Stimulated activated CD4-positive, alpha-beta T cell treated with anti-CD3 and anti-CD28 coated beads, TNF-alpha, amount 100 ng/mL, for 48 hours (primary cell): ENCODE results near the gene CRELD1.
"Not testable (repeated sequence)": the region's sequence is repeated elsewhere in the genome, so short reads cannot be mapped to it uniquely, and the experiment has no call there.

Experiments
- DNase-seq, 3 donors: peaks; one replicate each; pipeline ENCODE4 v3.0.0-alpha.2; 2020; ENCODE audit warnings: low read depth in 3 of 3

CRELD1 gene

DNA sequence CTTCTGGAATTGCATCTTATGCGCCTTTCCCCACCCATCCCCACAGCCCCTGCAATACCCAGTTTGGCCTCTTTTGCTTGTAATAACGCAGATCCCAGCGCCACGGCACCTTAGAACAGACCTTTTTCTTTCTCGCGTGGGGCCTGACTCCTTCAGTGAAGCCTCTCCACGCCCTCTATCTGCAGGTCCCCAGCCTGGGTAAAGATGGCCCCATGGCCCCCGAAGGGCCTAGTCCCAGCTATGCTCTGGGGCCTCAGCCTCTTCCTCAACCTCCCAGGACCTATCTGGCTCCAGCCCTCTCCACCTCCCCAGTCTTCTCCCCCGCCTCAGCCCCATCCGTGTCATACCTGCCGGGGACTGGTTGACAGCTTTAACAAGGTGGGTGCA is 594 bp downstream of the CRELD1 start:
- DNase-seq: no peak

DNA sequence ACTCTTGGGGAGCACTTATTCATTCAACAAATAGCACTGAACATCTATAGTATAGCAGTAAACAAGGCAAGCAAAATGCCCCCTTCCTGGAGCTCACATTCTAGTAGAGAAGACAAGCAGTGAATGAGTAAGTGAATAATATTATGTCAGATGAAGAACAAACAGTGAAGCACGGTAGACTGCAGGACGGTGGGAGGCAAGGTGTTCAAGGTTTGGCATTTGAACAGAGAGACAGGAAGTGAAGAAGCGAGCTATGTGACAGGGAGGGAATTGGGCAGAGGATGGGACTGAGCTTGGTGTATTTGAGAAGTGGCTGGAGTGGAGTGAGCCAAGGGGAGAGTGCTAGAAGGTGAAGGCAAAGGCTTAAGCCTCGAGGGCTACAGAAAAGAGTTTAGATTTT is 1.4 kb downstream of the CRELD1 start:
- no peak for DNase-seq

DNA sequence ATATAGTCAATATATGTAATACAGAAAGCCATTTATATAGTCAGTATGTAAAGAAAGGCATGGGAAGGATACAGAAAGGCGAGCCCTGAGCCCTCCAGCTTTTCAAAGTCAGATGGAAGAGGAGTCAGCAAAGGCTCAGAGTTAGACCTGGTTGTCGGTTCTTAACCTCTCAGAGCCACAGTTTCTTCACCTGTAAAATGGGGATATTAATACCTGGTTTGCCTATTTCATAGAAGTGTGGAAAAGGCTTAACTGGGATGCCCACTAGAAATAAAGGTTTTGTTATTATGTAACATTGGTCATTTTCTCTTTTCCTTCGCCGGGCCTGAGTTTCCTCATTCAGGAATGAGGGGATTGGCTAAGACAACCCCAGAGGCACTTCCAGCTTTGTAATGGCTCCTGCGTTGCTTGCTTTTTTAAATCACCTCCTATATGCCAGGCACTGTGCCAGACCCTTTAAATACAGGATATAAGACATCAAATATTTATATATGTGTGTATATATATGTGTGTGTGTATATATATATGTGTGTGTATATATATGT is 2.4 kb downstream of the CRELD1 start:
- no peak for DNase-seq

DNA sequence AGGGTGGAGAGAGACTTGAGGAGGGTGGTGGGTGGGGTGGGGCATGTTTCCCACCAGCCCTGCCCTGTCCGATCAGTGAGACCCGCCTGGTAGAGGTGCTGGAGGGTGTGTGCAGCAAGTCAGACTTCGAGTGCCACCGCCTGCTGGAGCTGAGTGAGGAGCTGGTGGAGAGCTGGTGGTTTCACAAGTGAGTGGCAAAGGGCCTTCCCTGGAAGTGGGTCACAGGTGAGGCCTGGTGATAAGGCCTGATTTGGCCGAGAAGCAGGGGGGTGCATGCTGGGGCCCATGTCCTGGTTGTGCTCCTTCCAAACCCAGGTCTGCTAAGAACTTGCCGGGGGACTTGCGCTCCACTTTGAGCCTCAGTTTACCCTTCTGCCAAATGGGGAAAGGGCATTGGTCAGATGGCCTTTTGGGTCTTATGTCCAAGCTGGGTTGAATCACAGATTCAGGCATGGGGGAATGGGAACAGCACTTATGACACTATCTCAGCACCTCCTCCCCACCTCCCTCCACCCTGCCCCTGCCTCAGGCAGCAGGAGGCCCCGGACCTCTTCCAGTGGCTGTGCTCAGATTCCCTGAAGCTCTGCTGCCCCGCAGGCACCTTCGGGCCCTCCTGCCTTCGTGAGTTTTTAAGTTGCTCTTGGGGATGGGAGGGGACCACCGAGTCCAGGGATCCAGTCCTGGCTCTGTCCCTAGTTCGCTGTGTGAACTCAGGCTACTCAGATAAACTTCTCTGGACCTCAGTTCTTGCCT is 4.0 kb downstream of the CRELD1 start:
- DNase-seq: no peak

DNA sequence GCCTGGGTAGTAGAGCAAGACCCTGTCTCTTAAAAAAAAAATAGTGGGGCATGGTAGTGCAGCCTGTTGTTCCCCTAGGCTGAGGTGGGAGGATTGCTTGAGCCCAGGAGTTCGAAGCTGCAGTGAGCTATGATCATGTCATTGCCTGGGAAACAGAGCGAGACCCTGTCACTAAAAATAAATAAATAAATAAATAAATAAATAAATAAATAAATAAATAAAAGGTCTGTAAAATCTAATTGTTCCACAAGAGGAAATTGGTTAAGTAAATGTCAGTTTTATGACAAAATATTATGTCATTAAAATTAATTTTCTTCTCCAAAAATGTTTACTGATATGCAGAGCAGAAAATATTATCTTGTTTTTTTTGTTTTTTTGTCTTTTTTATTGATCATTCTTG is 5.3 kb downstream of the CRELD1 start:
- no peak for DNase-seq

DNA sequence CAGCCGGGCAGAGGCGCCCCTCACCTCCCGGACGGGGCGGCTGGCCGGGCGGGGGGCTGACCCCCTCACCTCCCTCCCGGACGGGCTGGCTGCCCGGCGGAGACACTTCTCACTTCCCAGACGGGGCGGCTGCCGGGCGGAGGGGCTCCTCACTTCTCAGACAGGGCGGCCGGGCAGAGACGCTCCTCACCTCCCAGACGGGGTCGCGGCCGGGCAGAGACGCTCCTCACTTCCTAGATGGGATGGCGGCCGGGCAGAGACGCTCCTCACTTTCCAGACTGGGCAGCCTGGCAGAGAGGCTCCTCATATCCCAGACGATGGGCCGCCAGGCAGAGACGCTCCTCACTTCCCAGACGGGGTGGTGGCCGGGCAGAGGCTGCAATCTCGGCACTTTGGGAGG is 6.3 kb downstream of the CRELD1 start:
- not testable (repeated sequence) for DNase-seq

DNA sequence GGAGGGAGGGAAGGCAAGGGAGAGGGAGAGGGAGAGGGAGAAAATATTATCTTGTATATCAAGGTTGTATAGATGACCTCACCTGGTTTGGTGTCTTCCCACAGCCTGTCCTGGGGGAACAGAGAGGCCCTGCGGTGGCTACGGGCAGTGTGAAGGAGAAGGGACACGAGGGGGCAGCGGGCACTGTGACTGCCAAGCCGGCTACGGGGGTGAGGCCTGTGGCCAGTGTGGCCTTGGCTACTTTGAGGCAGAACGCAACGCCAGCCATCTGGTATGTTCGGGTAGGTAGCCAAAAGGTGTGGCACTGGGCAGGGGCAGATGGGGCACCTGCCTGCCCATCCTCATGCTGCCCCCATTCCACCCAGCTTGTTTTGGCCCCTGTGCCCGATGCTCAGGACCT is 7.1 kb downstream of the CRELD1 start:
- no peak for DNase-seq

DNA sequence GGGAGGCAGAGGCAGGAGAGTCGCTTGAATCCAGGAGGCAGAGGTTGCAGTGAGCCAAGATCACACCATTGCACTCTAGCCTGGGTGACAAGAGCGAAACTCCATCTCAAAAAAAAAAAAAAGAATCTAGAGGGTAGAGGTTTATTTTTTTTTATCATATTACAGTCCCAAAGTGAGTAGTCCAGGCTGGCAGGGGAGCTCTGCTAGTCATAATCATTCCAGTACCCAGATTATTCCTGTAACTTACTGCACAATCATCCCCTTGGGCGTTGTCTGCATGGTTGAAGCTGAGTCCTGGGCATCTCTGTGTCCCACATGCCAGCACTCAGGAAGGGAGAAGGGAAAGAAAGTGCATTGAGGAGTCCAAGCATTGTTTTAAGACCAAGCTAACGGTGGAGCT is 8.5 kb downstream of the CRELD1 start:
- DNase-seq: no peak

DNA sequence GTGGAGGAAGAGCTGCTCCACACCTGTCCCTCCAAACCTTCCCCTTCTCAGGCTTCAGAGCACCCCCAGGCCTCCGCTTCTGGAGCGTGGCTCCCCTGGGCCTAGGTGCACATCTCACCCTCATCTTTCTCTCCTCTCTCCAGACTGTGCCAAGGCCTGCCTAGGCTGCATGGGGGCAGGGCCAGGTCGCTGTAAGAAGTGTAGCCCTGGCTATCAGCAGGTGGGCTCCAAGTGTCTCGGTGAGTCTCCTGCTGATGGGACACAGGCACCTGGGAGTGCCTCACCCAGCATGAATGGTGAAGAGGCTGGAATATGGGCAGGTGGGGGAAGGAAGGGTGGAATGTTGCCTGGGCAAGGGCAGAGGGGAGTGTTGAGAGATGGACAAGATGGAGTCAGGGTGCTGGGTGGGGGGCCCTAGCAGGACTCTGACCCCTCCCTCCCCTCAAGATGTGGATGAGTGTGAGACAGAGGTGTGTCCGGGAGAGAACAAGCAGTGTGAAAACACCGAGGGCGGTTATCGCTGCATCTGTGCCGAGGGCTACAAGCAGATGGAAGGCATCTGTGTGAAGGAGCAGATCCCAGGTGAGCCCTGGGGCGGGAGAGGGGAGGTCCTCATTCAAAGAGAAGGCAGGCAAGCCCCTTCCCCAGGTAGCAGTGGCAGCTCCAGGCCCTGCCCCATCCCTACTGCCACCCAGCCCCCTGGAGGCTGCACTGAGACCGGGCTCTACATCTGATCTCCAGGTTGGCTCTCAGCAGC is 9.5 kb downstream of the CRELD1 start:
- DNase-seq: no peak

DNA sequence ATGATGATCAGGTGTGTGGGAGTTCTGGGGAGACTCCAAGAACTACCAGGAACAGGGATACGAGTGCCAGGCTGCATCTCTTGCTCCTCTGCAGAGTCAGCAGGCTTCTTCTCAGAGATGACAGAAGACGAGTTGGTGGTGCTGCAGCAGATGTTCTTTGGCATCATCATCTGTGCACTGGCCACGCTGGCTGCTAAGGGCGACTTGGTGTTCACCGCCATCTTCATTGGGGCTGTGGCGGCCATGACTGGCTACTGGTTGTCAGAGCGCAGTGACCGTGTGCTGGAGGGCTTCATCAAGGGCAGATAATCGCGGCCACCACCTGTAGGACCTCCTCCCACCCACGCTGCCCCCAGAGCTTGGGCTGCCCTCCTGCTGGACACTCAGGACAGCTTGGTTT is 10.6 kb downstream of the CRELD1 start:
- DNase-seq: no peak

DNA sequence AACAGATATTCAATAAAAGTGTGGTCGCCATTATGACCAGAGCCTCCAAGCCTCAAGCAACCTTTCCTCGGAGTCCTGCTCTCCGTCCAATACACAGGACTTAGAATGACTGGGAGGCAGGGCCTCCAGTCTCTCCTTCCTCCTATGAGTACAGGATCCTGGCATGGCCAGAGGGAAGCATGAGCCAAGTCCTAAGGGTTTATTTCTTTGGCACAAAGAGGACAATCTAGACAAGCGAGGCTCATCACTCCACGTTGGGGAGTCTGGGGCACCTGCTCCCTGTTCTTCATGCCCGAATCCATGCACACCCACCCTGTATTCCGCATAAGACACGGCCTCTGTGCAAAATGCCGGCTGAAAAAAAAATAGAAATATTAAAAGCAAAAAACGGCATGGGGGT is 11.7 kb downstream of the CRELD1 start:
- no peak for DNase-seq

DNA sequence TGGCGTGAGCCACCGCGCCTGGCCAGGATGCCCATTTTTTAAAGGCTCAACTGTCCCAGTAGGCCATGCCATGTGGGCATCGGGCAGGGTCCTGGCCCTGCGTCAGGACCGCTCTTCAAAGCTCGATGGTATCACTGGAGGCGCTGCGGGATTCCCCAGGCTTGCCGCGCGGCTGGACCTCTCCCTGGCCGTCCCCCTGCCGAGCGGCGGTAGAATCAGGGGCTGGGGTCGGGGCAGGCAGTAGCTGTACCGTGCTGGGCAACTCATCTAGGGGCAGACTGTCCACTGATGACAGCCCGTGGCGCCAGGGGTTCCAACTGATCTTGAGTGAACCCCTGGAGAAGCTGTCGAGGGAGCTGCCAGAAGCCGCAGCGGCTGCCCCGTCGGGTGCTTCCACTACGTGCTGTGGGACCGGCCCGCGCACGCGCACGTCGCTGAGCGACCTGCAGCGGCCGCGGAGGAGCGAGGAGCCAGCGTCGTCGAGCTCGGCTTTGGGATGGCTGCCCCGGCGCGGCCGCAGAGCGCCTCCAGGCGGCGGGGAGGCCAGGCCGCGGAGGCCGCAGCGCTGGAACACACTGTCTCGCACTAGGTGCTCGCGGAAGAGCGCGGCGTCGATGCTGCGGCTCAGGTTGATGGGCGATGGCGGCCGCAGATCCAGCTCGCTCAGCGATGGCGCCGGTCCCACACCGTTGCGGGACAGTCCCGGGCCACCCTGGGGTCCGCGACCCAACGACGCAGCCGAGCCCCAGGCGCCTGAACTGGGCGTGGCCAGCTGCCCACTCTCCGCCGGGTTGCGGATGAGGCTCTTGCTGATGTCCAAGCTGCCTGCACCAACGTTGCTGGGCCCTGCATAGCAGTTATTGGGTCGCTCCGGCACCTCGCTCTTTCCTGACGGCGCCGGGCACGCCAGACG is 12.7 kb downstream of the CRELD1 start:
- peak; percentile 60 to 76 (median 70) for DNase-seq

DNA sequence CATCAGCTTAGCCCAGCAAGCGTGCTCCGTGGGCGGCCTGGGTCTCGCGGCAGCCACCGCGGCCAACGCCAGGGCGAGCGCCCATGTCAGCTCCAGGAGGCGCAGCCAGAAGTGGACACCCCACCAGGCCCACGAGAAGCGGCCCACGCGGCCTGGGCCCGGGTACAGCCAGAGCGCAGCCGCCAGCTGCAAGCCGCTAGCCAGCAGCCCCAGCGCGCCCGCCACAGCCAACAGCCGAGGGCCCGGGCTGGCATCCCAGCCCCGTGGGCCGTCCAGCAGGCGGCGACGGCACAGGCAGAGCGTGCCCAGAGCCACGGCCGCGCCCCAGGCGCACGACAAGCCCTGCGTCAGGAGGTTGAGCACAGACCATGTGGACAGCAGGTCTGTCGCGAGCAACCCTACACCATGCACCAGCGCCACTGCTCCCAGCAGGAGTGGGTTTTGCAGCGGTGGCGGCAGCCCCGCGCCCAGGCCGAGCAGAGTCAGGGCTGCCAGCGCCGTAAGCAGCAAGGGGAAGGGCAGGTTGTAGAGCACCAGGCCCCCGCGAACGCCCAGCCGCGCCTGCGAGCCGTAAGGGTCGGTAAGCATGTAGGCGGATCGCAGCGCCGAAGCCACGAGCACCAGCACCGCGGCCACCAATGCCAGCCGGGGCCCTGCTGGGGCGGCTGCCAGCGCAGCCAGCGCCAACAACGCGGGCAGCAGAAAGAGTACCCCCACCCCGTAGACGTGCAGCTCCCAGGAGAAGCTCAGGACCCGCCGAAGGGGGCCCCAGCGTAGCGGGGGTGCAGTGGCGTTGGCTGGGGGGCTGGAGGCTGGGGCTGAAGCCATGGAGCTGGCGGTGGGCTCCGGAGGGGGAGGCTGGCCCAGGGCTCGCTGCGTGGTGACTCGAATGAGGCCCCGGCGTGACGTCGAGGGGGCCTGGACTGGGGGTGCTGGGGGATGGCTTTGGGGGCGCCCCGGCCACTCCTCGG is 13.7 kb downstream of the CRELD1 start:
- DNase-seq: no peak

DNA sequence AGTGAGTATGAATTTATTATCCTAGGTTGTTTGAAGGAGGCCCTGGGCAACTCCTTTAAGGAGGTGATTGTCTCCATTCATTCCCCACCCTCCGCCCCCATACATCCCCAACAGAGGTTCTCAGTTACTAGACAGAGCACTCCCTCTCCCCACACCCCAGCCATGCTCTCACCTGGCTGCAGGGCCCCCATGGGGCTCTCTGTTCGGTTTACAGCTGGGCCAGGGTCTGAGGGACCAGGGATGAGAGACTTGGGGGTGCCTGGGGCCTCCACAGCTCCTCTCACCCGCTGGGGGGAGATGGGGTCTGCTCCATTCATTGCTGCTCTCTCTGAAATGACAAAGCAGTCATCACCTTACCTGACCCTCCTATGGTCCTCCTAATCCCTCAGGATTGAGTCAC is 15.0 kb downstream of the CRELD1 start:
- no peak for DNase-seq

DNA sequence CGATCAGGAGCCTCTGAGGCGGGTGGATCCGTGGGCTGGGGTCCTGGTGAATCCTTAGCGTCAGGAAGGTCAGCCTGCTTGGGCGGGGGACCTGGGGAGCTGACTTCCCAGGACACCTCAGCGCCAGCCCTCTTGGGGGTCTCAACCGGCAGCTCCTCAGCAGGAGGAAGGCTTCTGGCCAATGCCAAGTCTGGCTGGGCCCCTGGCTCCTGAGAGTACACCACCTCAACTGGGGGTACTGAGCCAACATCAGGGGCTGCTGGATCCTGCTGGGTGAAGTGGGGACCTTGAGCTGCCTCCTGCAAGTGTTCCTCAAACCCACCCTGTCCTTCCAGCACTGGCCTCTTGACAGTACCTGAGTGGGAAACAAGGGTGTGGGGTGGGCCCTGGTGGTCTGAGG is 15.5 kb downstream of the CRELD1 start:
- DNase-seq: no peak

DNA sequence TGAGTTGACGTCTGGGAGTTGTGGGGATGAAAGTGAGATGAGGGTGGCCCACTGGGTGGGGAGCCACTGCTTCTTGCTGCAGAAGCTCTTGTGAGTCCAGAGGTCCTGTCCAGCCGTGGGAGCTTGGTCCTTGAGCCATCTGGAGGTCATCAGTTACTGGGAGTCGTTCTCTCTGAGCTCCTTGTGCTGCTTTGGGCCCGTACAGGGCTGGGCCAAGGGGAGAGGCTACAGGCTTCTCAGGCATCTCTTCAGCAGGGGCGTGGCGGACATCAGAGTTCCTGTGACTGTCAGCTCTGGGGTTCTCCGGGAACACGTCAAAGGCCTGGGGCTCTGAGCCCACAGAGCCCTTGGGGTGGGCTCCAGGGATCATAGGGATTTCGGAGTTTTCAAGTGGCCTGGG is 16.0 kb downstream of the CRELD1 start:
- DNase-seq: no peak

DNA sequence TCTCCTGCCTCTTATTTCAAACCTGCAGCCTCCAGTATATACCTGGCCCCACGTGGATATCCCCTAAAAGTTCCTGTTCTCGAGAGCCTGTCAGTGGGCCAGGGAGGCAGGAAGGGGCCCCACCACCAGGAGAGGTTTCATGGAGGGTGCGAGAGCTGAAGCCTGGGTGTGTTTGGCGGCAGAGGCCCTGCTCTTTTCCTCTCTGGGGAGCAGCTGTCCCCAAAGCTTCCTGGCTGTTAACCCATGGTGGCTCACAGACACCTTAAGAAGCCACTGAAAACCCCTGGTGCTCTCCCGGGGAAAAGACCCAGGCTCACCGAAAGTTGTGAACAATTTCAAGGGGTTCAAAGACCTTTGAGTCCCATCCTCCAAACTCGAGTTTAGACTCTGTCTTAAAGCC is 17.5 kb downstream of the CRELD1 start:
- no peak for DNase-seq

DNA sequence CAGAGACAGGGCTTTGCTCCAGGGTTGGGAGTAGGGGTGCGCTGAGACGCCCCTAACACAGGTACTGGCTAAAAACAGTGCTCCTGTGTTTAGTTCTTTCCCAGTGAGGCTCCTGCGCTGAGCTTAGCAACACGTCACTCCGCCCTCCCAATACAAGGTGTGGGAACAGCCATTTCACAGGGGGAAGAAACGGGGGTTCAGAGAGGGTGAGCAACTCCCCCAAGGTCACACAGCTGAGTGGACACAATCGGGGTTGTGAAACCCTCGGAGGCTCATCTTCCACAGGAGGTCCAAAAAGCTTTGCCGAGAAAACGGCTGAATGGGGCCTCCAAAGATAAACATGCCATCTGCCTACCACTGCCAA is 17.9 kb downstream of the CRELD1 start:
- DNase-seq: no peak

DNA sequence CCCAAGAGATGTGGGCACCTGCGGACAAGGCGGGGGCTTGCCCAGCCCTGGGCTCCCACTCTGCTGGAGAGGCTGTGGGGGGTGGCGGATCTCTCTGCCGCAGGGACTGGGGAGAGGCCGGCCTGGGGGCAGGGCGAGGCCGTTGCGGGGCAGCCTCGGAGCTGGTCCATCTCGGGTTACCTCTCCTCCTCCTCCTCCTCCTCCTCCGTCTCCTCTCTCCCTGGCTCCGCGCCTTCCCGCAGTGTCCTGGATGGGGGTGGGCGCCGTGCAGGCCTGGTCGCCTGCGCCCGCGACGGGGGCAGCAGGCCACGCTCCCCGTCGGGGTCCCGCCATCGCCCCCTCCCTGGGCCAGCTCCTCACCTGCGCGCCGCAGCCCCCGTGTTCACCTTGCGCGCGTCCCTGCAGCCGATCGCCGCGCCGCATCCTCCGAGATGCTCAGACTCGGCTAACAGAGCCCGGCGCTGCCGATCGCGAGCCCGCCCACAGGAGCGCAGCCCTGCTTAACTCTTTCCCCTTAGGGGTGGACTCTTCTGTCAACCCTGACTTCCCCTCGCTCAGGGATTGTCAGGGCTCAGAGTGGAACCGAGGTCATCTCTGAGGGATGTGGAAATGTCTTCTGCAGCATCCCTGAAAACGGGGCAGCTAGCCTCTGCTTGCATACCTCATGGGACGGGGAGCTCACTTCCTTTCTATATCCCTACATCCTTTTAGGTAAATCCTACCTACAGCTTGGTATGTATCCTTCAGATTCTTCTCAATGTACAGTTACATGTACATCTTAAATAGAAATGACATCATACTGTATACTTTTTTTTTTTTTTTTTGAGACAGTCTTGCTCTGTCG is 18.6 kb downstream of the CRELD1 start, which contains the start of gene PRRT3:
PRRT3 (minus strand) TSS at position 447 of the 844 bp plus-strand sequence. CDS start 2,293 bp downstream, outside the sequence.
- peak; percentile 32 to 49 (median 34) for DNase-seq

DNA sequence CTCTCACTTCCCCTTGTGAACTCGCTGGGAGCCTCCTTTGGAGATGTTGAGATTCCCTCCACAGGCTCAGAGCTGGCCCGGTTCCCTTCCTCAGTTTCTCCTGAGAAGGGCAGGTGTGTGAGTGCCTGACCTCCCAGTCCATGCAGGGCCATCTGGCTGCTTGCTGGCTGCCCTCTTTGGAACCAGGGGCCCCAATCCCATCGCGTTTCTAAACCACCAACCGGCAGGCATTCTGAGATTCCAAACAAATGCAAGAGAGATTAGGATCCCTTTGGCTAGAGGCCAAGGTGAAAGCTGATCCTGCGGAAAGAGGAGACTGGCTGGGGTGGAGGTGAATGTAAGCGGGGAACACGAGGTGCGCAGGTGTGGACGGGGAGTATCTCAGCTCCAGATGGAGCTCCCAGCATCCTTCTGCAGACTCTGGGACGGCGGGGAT is 21.5 kb downstream of the CRELD1 start:
- DNase-seq: no peak
